Islet of Langerhans (tissue), 1 donor: ENCODE results near the gene OR11H6.
"Not testable (repeated sequence)": the region's sequence is repeated elsewhere in the genome, so short reads cannot be mapped to it uniquely, and the experiment has no call there.

Source experiments
- FAIRE-seq: peaks from one replicate; lab custom pipeline; 2011; peaks lifted over from hg19 to GRCh38; lab: Jason Lieb, UNC

OR11H6 gene

GRCh38 chr14:20264361-20264760, 40.9 kb downstream of the OR11H6 start:
- FAIRE-seq: not testable (repeated sequence)

GRCh38 chr14:20274062-20274461, 50.6 kb downstream of the OR11H6 start:
- FAIRE-seq: no peak
